HEK293T (cell line): ENCODE data around the gene PINK1.

Experiments used
- CTCF ChIA-PET: fragments of 350-600 bp; formaldehyde crosslinking; extraction: SDS; loops from one replicate; lab custom pipeline; 2021; ENCODE audit warnings: antibody characterized with exemption, inconsistent platforms; lab: Yijun Ruan, JAX
- POLR2A ChIA-PET: fragments of 350-600 bp; formaldehyde crosslinking; extraction: SDS; loops from one replicate; lab custom pipeline; 2020; ENCODE audit warnings: antibody characterized with exemption, inconsistent platforms; lab: Yijun Ruan, JAX
- DNase-seq: peaks from one replicate; pipeline ENCODE4 v3.0.0; 2012; ENCODE audit warnings: mixed read lengths; ENCODE audit errors: extremely low spot score
- ARNT ChIP-seq: fragments of 450-650 bp; IDR thresholded peaks from 2 replicates; pipeline ENCODE4 v1.6.1; 2017; ENCODE audit warnings: mild to moderate bottlenecking
- BHLHE40 ChIP-seq: fragments of 450-650 bp; IDR thresholded peaks from 2 replicates; pipeline ENCODE4 v1.6.1; 2016; ENCODE audit warnings: mild to moderate bottlenecking, moderate library complexity, borderline replicate concordance
- CTBP1 ChIP-seq: fragments of 450-650 bp; IDR thresholded peaks from 2 replicates; pipeline ENCODE4 v1.6.1; 2016; ENCODE audit warnings: borderline replicate concordance
- ELF4 ChIP-seq: fragments of 450-650 bp; IDR thresholded peaks from 2 replicates; pipeline ENCODE4 v1.6.1; 2017; ENCODE audit warnings: antibody characterized with exemption
- FOXA1 ChIP-seq: fragments of 450-650 bp; IDR thresholded peaks from 2 replicates; pipeline ENCODE4 v1.6.1; 2016; ENCODE audit warnings: mild to moderate bottlenecking
- FOXK2 ChIP-seq: fragments of 450-650 bp; IDR thresholded peaks from 2 replicates; pipeline ENCODE4 v1.6.1; 2016; ENCODE audit warnings: mild to moderate bottlenecking
- FOXM1 ChIP-seq: fragments of 450-650 bp; IDR thresholded peaks from 2 replicates; pipeline ENCODE4 v1.6.1; 2017; ENCODE audit warnings: mild to moderate bottlenecking, borderline replicate concordance
- HDGF ChIP-seq: fragments of 450-650 bp; IDR thresholded peaks from 2 replicates; pipeline ENCODE4 v1.6.1; 2017; ENCODE audit warnings: antibody characterized with exemption, borderline replicate concordance
- L3MBTL2 ChIP-seq: fragments of 450-650 bp; conservative IDR thresholded peaks from 2 replicates; pipeline ENCODE4 v1.6.1; 2016; ENCODE audit warnings: mild to moderate bottlenecking
- LEF1 ChIP-seq: fragments of 450-650 bp; IDR thresholded peaks from 2 replicates; pipeline ENCODE4 v1.6.1; 2017; ENCODE audit warnings: mild to moderate bottlenecking, borderline replicate concordance
- NFRKB ChIP-seq: fragments of 450-650 bp; IDR thresholded peaks from 2 replicates; pipeline ENCODE4 v1.6.1; 2016; ENCODE audit warnings: mild to moderate bottlenecking, moderate library complexity
- PKNOX1 ChIP-seq: fragments of 450-650 bp; IDR thresholded peaks from 2 replicates; pipeline ENCODE4 v1.6.1; 2016
- SP1 ChIP-seq: fragments of 450-650 bp; IDR thresholded peaks from 2 replicates; pipeline ENCODE4 v1.6.1; 2017
- SUZ12 ChIP-seq: fragments of 450-650 bp; IDR thresholded peaks from 2 replicates; pipeline ENCODE4 v1.6.1; 2016; ENCODE audit warnings: mild to moderate bottlenecking
- TARDBP ChIP-seq: fragments of 450-650 bp; IDR thresholded peaks from 2 replicates; pipeline ENCODE4 v1.6.1; 2016
- ZNF384 ChIP-seq: fragments of 450-650 bp; IDR thresholded peaks from 2 replicates; pipeline ENCODE4 v1.6.1; 2016

PINK1 gene

GRCh38 chr1:20626098-20626427, 7.2 kb upstream of the PINK1 start:
- ChIA-PET POLR2A (interaction anchor here (2.3 kb wide), 1 partner anchor 8 kb away, joined by 10 read pairs; no protein-coding TSS in a partner anchor), CTCF (interaction anchor here (1.1 kb wide), 1 partner anchor 51 kb away, joined by 4 read pairs; no protein-coding TSS in a partner anchor)
- DNase-seq: no peak
- TF ChIP-seq TARDBP (no peak), FOXK2 (no peak), HDGF (no peak), SUZ12 (no peak), PKNOX1 (no peak), FOXM1 (no peak), CTBP1 (no peak), ARNT (no peak), FOXA1 (no peak), NFRKB (no peak), LEF1 (no peak), ELF4 (no peak)

GRCh38 chr1:20626524-20626923, 6.7 kb upstream of the PINK1 start:
- ChIA-PET CTCF (no interaction called here), POLR2A (no interaction called here)

GRCh38 chr1:20630729-20631128, 2.5 kb upstream of the PINK1 start:
- ChIA-PET CTCF (interaction anchor here (4.6 kb wide), 1 partner anchor 55 kb away, joined by 39 read pairs; no protein-coding TSS in a partner anchor), POLR2A (no interaction called here)
- TF ChIP-seq LEF1 (no peak), TARDBP (no peak), SP1 (no peak), L3MBTL2 (no peak), HDGF (no peak), NFRKB (no peak), ZNF384 (no peak), ARNT (no peak), PKNOX1 (no peak), FOXM1 (no peak), ELF4 (no peak), SUZ12 (no peak), FOXK2 (no peak), FOXA1 (no peak)
- DNase-seq: no peak

More at GRCh38 chr1:20626524-20626923, 6.7 kb upstream of the PINK1 start:
- TF ChIP-seq BHLHE40 (no peak), TARDBP (no peak), LEF1 (no peak), FOXK2 (no peak), FOXM1 (no peak), L3MBTL2 (no peak), ELF4 (no peak), SUZ12 (no peak), ZNF384 (no peak), FOXA1 (no peak)
- DNase-seq: no peak

- DNase-seq: no peak
- CTCF ChIA-PET: interaction anchor here (0.7 to 4.6 kb wide), 8 partner anchors 8 to 476 kb away, joined by 3 to 39 read pairs (median 4); partner anchors contain the start of genes CDA and FAM43B
- POLR2A ChIA-PET: interaction anchor here (1.2 to 2.6 kb wide), 3 partner anchors 14 to 106 kb away, joined by 3 to 11 read pairs (median 3); partner anchors contain the start of gene CDA
- TF ChIP-seq ZNF384 (no peak), FOXM1 (no peak), L3MBTL2 (no peak), CTBP1 (no peak), FOXA1 (no peak), SP1 (no peak), ELF4 (no peak), FOXK2 (no peak), BHLHE40 (no peak), NFRKB (no peak), SUZ12 (no peak), LEF1 (no peak), PKNOX1 (no peak), HDGF (no peak), ARNT (no peak), TARDBP (no peak)
Observed at GRCh38 chr1:20632386-20632785, 872 bp upstream of the PINK1 start.

GRCh38 chr1:20634065-20634593, 871 bp downstream of the PINK1 start:
- ChIA-PET CTCF (interaction anchor here (0.6 to 4.6 kb wide), 9 partner anchors 10 to 691 kb away, joined by 3 to 39 read pairs (median 3); partner anchors contain the start of genes CDA and DDOST), POLR2A (interaction anchor here (0.5 to 2.6 kb wide), 27 partner anchors 9 to 153 kb away, joined by 3 to 27 read pairs (median 4); partner anchors contain the start of genes CDA, DDOST, FAM43B and HP1BP3)
- TF ChIP-seq SUZ12 (no peak), TARDBP (no peak), PKNOX1 (no peak), SP1 (no peak), FOXM1 (no peak), FOXA1 (no peak)
- DNase-seq: no peak
